GM12873 (cell line): ENCODE data around the gene RHBDL3.

Experiments used
- CTCF ChIP-seq: IDR thresholded peaks from 2 replicates; pipeline ENCODE4 v1.5.1; 2012; ENCODE audit warnings: low read depth, mild to moderate bottlenecking, moderate library complexity, low read length, control low read depth; ENCODE audit not compliant: insufficient read depth; ENCODE audit errors: missing control alignments

Gene RHBDL3

GRCh38 chr17:32348483-32348800, 82.8 kb downstream of the RHBDL3 start:
- no peak for TF ChIP-seq CTCF

- TF ChIP-seq CTCF, result no peak
Observed at GRCh38 chr17:32349503-32349853, 83.8 kb downstream of the RHBDL3 start.

GRCh38 chr17:32349854-32350665, 84.4 kb downstream of the RHBDL3 start, which contains the start of gene ZNF207:
Gene ZNF207, plus strand, starts transcription at chr17:32350157. Its CDS starts 129 bp downstream, at chr17:32350286.
- TF ChIP-seq CTCF, result no peak

- TF ChIP-seq CTCF, result no peak
Observed at GRCh38 chr17:32350666-32351418, 85.2 kb downstream of the RHBDL3 start.

- TF ChIP-seq CTCF, result no peak
Observed at GRCh38 chr17:32355649-32356377, 90.2 kb downstream of the RHBDL3 start.

- no peak for TF ChIP-seq CTCF
Observed at GRCh38 chr17:32356378-32356743, 90.7 kb downstream of the RHBDL3 start.

GRCh38 chr17:32356750-32357149, 91.1 kb downstream of the RHBDL3 start:
- no peak for TF ChIP-seq CTCF
